ENCODE data around the gene ACTL7B.
"Not testable (repeated sequence)": the region's sequence is repeated elsewhere in the genome, so short reads cannot be mapped to it uniquely, and the experiment has no call there.

The ACTL7B gene

GRCh38 chr9:108874058-108874788 lies 18.4 kb upstream of the ACTL7B start:
- DNase-seq (ENCODE audit: low read depth in 1 of 2, low spot score in 1 of 2), result no peak

- DNase-seq (ENCODE audit: low read depth in 1 of 2, low spot score in 1 of 2), result no peak
These were observed 13.4 kb upstream of the ACTL7B start for GRCh38 chr9:108869092-108869725.

GRCh38 chr9:108867829-108868228 lies 12.0 kb upstream of the ACTL7B start:
- no peak for DNase-seq (ENCODE audit: low read depth in 1 of 2, low spot score in 1 of 2)

GRCh38 chr9:108867116-108867515 lies 11.3 kb upstream of the ACTL7B start:
- DNase-seq (ENCODE audit: low read depth in 1 of 2, low spot score in 1 of 2), result no peak

- DNase-seq (ENCODE audit: low read depth in 1 of 2, low spot score in 1 of 2), result no peak
These were observed 10.2 kb upstream of the ACTL7B start for GRCh38 chr9:108866001-108866420.

GRCh38 chr9:108865037-108865436 lies 9.3 kb upstream of the ACTL7B start:
- no peak for DNase-seq (ENCODE audit: low read depth in 1 of 2, low spot score in 1 of 2)

GRCh38 chr9:108864446-108864845 lies 8.7 kb upstream of the ACTL7B start:
- DNase-seq (ENCODE audit: low read depth in 1 of 2, low spot score in 1 of 2), result no peak

- no peak for DNase-seq (ENCODE audit: low read depth in 1 of 2, low spot score in 1 of 2)
These were observed 8.1 kb upstream of the ACTL7B start for GRCh38 chr9:108863891-108864290.

GRCh38 chr9:108861997-108862396 lies 6.2 kb upstream of the ACTL7B start, which contains the start of gene ACTL7A:
TSS of gene ACTL7A (plus strand) at chr9:108862266. CDS start at chr9:108862323, 57 bp downstream.
- no peak for DNase-seq (ENCODE audit: low read depth in 1 of 2, low spot score in 1 of 2)

GRCh38 chr9:108861464-108861863 lies 5.7 kb upstream of the ACTL7B start:
- DNase-seq (ENCODE audit: low read depth in 1 of 2, low spot score in 1 of 2), result no peak

- no peak for DNase-seq (ENCODE audit: low read depth in 1 of 2, low spot score in 1 of 2)
These were observed 5.0 kb upstream of the ACTL7B start for GRCh38 chr9:108860764-108861163.

- no peak for DNase-seq (ENCODE audit: low read depth in 1 of 2, low spot score in 1 of 2)
These were observed 4.6 kb upstream of the ACTL7B start for GRCh38 chr9:108860354-108860753.

GRCh38 chr9:108859459-108860114 lies 3.8 kb upstream of the ACTL7B start:
- DNase-seq (ENCODE audit: low read depth in 1 of 2, low spot score in 1 of 2), result no peak

- DNase-seq (ENCODE audit: low read depth in 1 of 2, low spot score in 1 of 2), result no peak
These were observed 1.8 kb upstream of the ACTL7B start for GRCh38 chr9:108857572-108857971.

- no peak for DNase-seq (ENCODE audit: low read depth in 1 of 2, low spot score in 1 of 2)
These were observed 278 bp downstream of the ACTL7B start for GRCh38 chr9:108855529-108855886.

- no peak for DNase-seq (ENCODE audit: low read depth in 1 of 2, low spot score in 1 of 2)
These were observed 901 bp downstream of the ACTL7B start for GRCh38 chr9:108854641-108855528.

- DNase-seq (ENCODE audit: low read depth in 1 of 2, low spot score in 1 of 2), result no peak
These were observed 1.7 kb downstream of the ACTL7B start for GRCh38 chr9:108854094-108854493.

GRCh38 chr9:108852079-108852478 lies 3.7 kb downstream of the ACTL7B start:
- no peak for DNase-seq (ENCODE audit: low read depth in 1 of 2, low spot score in 1 of 2)

- no peak for DNase-seq (ENCODE audit: low read depth in 1 of 2, low spot score in 1 of 2)
These were observed 4.6 kb downstream of the ACTL7B start for GRCh38 chr9:108851138-108851537.

- no peak for DNase-seq (ENCODE audit: low read depth in 1 of 2, low spot score in 1 of 2)
These were observed 5.4 kb downstream of the ACTL7B start for GRCh38 chr9:108850293-108850897.

GRCh38 chr9:108848296-108848695 lies 7.5 kb downstream of the ACTL7B start:
- DNase-seq (ENCODE audit: low read depth in 1 of 2, low spot score in 1 of 2), result not testable (repeated sequence)
